HG02678 (cell line): ENCODE results near the gene EDEM3.

Experiments used
- ATAC-seq: cut with Tn5 transposase; IDR thresholded peaks from one replicate; pipeline ENCODE4 v1.9.1; 2021; ENCODE audit warnings: mild to moderate bottlenecking, moderate library complexity; ENCODE audit not compliant: unreplicated experiment

The EDEM3 gene

GRCh38 chr1:184641894-184642293 is 112.8 kb downstream of the EDEM3 start:
- ATAC-seq: no peak

- no peak for ATAC-seq
Measured at GRCh38 chr1:184640505-184640904, 114.2 kb downstream of the EDEM3 start.
